Inflammatory macrophage treated with lipopolysaccharide for 1 hour (primary cell): ENCODE data around the gene USP32.
"Not testable (repeated sequence)": the region's sequence is repeated elsewhere in the genome, so short reads cannot be mapped to it uniquely, and the experiment has no call there.

Experiments
- DNase-seq, 2 donors: peaks; one replicate each; pipeline ENCODE4 v3.0.0-alpha.2; 2020 to 2022

The USP32 gene

GRCh38 chr17:60406887-60407286 lies 15.0 kb upstream of the USP32 start:
- DNase-seq, result no peak

GRCh38 chr17:60403962-60404361 lies 12.0 kb upstream of the USP32 start:
- no peak for DNase-seq

- no peak for DNase-seq
Observed at GRCh38 chr17:60403523-60403810, 11.5 kb upstream of the USP32 start.

DNA sequence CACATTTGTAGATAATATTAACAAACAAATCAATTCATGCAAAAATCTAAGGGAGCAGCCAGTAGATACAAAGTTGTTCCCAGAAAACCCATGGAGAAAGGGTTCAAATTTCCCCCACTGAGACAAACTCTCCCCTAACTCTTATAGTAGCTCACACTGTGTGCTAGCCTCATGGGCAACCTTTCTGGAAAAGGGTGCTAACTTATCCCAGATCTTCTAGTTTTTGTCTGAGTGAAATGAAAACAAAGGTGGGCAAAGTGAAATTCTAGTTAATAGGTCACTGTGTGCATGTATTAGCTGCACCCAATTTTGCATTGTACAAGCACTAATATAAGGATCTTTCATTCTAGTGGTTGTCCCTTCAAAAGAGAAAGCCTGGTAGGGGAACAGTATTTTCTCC lies 9.9 kb upstream of the USP32 start:
- no peak for DNase-seq

DNA sequence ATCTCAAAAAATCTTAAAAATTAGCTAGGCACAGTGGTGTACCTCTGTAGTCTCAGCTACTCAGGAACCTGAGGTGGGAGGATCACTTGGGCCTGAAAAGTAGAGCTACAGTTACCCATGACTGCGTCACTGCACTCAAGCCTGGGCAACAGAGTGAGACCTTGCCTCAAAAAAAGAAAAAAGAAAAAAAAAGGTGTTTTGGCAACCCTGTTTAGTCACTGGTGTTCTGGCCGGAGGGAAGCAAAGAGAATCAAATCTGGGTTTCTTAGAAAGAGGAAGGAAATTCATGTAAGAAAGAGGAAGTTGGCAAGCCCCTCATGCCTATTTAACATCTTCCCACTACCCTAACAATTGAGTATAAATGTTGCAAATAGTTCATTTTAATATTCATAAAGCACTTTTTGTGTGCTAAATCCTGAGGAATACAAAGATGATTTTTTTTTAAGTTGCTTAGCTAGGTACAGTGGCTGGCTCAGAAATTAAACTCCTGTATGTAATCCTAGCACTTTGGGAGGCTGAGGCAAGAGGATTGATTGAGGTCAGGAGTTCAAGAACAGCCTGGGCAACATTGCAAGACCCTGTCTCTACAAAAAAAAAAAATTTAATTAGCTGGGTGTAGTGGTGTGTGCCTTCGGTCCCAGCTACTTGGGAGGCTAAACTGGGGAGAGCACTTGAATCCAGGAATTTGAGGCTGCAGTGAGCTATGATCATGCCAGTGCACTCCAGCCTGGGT lies 6.5 kb upstream of the USP32 start:
- DNase-seq, result peak; percentile 87 to 90

DNA sequence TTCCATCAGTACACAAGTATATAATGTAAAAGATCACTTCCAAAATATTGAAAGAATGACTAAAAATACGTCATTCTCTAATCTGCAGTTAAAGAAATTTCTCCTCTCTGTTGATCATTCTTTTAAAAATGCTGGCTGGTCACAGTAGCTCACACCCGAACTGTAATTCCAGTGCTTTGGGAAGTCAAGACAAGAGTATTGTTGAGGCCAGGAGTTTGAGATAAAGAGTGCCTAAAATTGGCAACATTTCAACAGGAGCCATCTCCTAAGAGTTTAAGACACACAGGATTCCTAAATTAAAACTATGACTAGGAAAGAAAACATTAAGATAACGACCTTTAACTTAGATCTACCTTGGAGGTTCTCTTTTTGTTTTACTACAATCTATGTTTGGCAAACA lies 4.5 kb upstream of the USP32 start:
- DNase-seq, result no peak

DNA sequence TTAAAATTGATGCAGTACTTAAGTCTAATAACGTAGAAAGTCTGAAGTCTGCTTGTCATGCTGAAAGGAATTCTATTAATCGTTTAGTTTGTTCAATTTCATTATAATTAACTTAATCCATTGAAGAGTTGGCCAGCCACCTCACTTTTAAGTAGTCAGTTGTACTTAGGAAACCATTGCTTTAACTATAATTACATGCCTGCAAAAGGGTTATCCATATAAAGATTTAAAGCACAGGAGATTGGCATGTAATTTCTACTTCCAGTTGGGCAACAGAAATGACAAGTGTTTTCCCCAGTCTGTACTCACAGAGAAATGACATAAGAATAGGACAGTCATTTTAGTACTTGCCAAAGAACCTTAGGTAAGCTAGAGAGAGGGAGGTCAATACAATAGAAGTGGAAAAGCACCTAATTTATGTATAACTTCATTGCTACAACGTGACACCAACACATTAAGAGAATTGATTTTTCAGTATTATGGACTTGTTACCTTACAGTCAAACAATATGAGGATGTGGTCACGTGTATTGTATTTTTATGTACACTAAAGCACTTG lies 3.7 kb upstream of the USP32 start:
- DNase-seq, result peak; percentile 75 to 87

DNA sequence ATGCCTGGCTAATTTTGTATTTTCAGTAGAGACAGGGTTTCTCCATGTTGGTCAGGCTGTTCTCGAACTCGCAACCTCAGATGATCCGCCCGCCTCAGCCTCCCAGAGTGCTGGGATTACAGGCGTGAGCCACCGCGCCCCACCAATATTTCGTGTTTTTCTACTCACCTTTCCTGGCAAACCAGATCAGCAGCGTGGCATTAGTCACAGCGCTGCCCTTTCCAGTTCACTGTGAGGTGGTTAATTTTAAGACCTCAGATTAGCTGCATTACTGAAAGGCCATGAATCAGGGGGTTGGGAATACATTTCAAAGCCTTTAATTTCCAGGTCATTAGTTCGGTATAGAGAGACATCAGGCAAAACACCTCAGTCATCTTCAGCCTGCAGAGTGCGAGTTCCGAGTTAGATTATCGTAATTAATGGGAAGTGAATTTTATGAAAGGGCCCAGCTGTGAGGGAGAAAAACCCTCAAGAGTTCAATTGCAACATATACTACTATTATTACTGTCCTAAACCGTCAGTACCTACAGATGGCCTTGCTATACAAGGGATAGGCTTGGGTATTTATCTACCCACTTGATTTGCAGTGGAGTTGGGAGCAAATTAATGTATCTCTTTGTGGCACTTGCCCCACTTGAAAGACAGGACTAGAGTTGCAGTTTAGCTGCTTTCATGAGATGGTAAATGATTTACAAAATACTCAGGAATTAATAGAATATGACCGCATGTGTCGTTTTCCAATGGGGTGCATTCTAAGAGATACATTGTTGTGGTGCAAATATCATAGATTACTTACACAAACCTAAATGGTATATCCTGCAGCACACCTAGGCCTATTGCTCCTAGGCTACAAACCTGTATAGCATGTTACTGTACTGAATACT lies 2.1 kb upstream of the USP32 start:
- DNase-seq, result peak; percentile 55 to 68

- peak; percentile 75 to 89 for DNase-seq
Observed at GRCh38 chr17:60392845-60393702, 1.1 kb upstream of the USP32 start.

GRCh38 chr17:60391471-60392041 lies 377 bp downstream of the USP32 start:
- no peak for DNase-seq

- peak; percentile 42 to 64 for DNase-seq
Observed at GRCh38 chr17:60390925-60391470, 935 bp downstream of the USP32 start.

DNA sequence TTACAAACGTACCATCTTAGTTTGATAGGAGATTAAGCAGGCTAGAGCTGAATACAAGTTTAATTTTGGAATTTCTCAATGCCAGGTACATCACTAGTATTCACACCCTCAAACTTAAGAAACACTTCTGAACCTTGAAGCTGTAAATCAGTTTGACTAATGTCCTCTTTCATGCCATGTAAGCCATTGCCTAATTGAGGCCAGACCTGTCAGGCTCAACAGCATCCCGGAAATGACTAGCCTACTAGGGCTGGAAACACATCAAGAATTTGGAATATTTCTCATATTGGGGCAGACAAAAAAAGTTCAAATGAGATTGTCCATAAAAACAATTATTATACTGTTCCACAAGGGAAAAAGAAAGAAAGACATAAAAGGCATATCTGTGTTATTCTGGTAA lies 1.7 kb downstream of the USP32 start:
- peak; percentile 49 to 52 for DNase-seq

GRCh38 chr17:60388742-60389141 lies 3.2 kb downstream of the USP32 start:
- no peak for DNase-seq

DNA sequence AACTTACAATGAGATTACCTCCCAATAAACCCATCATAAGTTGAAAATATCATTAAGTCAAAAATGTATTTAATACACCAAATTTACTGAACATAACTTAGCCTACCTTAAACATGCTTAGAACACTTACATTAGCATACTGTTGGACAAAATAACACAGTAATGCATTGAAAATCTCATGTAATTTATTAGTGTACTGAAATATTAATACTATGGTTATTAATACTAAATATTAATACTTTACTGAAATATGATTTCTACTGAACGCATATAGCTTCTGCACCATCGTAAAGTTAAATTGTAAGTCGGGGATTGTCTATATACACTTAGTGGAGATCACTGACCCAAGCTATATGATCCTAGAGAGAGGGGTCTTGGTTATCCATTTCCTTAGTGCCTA lies 4.3 kb downstream of the USP32 start:
- DNase-seq, result no peak

DNA sequence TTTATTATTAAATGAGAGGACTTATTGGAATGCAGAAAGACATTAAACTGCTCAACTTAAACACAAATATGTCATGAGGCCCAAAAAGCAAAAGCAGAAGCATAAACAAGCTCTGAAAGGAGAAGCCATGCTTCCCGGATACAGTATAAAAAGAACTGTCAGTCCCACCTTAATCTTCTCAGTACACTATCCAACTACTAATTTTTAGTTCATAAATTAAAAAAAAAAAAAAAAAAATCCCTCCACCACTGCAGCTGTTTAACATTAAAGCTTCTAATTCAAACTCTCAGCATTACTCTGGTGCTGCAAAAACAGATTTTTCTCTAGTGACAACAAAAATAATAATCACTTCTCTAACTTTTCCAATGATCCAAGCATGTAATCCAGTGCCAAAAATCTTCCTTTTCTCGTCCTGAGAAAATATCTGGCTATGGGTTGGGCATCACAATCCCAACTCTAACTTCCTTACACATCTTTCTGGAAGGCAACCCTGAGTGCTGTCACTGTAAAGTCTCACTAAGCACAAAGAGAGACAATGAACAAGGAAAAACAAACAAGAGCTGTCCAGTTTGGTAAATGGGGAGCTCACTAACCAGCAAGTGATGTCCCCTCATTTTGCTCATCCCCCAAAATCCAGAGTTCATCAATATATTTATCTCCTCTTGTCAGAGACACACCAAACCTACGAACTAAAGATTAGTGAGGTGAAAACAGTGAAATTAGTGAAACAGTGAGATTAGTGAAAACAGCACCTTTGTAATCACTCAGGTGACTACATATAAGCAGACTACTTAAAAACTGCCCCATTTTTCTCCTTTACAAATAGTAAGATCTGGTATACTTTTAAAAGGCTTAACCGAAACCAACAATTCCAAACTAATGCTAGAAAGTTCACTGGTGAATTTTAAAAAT lies 5.5 kb downstream of the USP32 start:
- DNase-seq, result peak; percentile 18 to 43

DNA sequence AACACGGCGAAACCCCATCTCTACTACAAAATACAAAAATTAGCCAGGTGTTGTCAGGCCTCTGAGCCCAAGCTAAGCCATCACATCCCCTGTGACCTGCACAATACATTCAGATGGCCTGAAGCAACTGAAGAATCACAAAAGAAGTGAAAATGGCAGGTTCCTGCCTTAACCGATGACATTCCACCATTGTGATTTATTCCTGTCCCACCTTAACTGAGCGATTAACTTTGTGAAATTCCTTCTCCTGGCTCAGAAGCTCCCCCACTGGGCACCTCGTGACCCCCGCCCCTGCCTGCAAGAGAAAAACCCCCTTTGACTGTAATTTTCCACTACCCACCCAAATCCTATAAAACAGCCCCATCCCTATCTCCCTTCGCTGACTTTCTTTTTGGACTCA lies 7.0 kb downstream of the USP32 start:
- DNase-seq, result not testable (repeated sequence)

DNA sequence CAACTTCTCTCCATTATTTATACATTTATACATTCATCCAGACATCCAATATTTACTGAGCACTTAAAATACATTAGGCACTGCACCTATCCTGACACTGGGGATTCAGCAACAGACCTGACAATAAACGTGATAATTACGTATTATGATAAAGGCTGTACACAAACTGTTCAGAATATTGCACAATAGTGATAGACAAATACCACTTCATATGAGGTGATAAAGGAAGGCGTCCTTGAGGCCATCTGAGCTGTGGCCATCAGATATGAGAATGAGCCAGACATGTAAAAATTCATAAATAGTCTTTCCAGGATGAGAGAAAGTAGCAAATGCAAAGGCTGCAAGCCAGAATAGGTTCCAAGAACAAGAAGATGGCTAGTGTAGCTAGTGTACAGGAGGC lies 8.6 kb downstream of the USP32 start:
- no peak for DNase-seq

DNA sequence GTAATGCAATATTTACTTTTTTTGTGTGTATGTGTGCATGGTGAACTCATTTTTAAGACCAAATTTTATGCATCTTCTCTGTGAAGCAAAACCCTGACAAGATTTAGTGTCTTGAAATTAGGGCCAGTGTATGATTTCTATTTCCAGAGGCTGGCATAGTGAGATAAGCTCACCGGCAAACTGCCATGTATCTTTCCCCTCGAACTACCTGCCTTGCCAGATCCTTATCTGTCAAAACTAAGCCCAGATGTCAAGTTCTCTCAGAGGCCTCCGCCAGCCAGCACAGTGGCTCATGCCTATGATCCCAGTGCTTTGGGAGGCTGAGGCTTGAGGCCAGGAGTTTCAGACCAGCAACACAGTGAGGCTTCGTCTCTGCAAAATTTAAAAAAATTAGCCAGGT lies 10.0 kb downstream of the USP32 start:
- DNase-seq, result no peak

DNA sequence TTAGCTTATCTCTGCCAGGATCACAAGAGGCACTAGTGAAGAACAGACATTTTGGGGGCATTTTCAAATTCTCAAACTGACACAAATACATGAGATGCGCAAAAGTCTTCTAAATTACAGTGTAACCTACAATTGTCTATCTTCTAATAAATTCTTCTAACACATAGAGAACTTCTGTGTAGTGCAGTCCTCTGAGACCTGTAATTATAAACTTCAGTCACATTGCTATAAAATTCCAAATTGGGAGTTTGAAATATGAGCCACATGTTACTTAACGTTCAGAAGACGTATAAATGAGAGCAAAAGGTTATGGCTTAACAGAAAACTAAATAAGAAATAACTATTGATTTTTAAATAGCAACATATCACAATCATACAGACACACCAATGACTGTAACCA lies 12.5 kb downstream of the USP32 start:
- not testable (repeated sequence) for DNase-seq

DNA sequence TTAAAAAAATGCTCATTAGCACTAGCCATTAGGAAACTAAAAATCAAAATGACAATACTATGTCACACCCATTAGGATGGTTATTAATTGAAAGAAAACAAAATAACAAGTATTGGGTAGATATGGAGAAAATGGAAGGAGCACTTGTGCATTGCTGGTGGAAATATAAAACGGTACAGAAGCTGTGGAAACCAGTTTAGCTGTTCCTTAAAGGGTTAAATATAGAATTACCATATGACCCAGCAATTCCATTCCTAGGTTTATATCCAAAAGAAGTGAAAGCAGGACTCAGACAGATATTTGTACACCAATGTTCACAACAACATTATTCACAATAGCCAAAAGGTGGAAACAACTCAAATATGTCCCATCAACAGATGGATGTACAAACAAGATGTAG lies 13.7 kb downstream of the USP32 start:
- DNase-seq, result not testable (repeated sequence)

GRCh38 chr17:60372790-60373483 lies 19.0 kb downstream of the USP32 start:
- no peak for DNase-seq
